Measurements from ENCODE around the gene RAB17.

DNA sequence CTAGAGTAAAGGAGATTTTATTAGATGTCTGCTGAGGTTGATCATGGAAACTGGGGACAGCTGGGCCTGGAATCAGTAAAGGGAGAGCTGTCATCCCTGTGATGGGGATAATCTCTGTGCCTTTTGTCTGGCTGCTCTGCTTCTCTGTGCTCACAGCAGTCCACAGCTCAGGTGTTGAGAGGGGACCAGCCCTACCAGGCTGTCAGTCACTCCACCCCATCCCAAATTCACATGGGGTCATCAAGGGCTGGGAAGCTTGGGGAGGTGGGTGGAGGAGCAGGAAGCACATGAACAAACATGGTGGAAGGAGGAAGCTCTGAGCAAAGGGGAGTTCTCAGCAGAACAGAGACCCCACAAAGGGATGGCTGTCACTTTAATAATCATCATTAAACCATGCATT, 23.1 kb upstream of the RAB17 start:
- TF ChIP-seq, protein P1, sequence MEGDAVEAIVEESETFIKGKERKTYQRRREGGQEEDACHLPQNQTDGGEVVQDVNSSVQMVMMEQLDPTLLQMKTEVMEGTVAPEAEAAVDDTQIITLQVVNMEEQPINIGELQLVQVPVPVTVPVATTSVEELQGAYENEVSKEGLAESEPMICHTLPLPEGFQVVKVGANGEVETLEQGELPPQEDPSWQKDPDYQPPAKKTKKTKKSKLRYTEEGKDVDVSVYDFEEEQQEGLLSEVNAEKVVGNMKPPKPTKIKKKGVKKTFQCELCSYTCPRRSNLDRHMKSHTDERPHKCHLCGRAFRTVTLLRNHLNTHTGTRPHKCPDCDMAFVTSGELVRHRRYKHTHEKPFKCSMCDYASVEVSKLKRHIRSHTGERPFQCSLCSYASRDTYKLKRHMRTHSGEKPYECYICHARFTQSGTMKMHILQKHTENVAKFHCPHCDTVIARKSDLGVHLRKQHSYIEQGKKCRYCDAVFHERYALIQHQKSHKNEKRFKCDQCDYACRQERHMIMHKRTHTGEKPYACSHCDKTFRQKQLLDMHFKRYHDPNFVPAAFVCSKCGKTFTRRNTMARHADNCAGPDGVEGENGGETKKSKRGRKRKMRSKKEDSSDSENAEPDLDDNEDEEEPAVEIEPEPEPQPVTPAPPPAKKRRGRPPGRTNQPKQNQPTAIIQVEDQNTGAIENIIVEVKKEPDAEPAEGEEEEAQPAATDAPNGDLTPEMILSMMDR (conservative IDR thresholded peaks at IDR 0.05; ENCODE audit: low read length) = no peak
- TF ChIP-seq EZH2phosphoT487 (IDR thresholded peaks at IDR 0.05; ENCODE audit: borderline replicate concordance) = no peak
